AG10803 (cell line): ENCODE results near the gene PARD3B.

Source experiments
- DNase-seq: peaks from one replicate; pipeline ENCODE4 v3.0.0; 2010; ENCODE audit warnings: low read depth
- H3K4me3 ChIP-seq: 2 replicates; pipeline ENCODE4 v1.5.1; 2011; ENCODE audit warnings: mild to moderate bottlenecking, low read length, control low read depth
- CTCF ChIP-seq: conservative IDR thresholded peaks from 2 replicates; pipeline ENCODE4 v1.5.1; 2011; ENCODE audit warnings: mild to moderate bottlenecking, low read length, control low read depth, inconsistent platforms

PARD3B gene

GRCh38 chr2:205509655-205510054, 964.4 kb downstream of the PARD3B start:
- H3K4me3 ChIP-seq = no peak overlapping the region
- no peak for TF ChIP-seq CTCF
- DNase-seq = no peak

GRCh38 chr2:205510345-205510744, 965.1 kb downstream of the PARD3B start:
- H3K4me3 ChIP-seq = no peak overlapping the region
- TF ChIP-seq CTCF = no peak
- no peak for DNase-seq

- no peak overlapping the region for H3K4me3 ChIP-seq
- DNase-seq = peak; percentile 61
- TF ChIP-seq CTCF = no peak
Measured at GRCh38 chr2:205511221-205511620, 965.9 kb downstream of the PARD3B start.

- peak; percentile 26 for DNase-seq
- H3K4me3 ChIP-seq = no peak overlapping the region
- TF ChIP-seq CTCF = no peak
Measured at GRCh38 chr2:205511641-205512040, 966.4 kb downstream of the PARD3B start.

- no peak overlapping the region for H3K4me3 ChIP-seq
- DNase-seq = no peak
- no peak for TF ChIP-seq CTCF
Measured at GRCh38 chr2:205520311-205520710, 975.0 kb downstream of the PARD3B start.

GRCh38 chr2:205524656-205525055, 979.4 kb downstream of the PARD3B start:
- DNase-seq = no peak
- no peak overlapping the region for H3K4me3 ChIP-seq
- TF ChIP-seq CTCF = no peak

GRCh38 chr2:205527801-205528200, 982.5 kb downstream of the PARD3B start:
- peak; percentile 14 for DNase-seq
- TF ChIP-seq CTCF = no peak
- H3K4me3 ChIP-seq = no peak overlapping the region
